PC-3 (cell line): ENCODE results near the gene LNX2. TPM values are rescaled to one million over a fixed set of nuclear protein-coding genes. Genes with fewer than 3 reads are reported as not detected.

Experiments used
- ATAC-seq: fragments of 200-7000 bp; cut with Tn5 transposase; 2 replicates; pipeline ENCODE4 v1.9.1; 2020; ENCODE audit warnings: mild to moderate bottlenecking, moderate library complexity
- BruUV-seq: library from RNA; stranded (reverse); fragments of 400-500 nt; replicated peaks from 2 replicates; lab custom pipeline; 2021; lab: Mats Ljungman, UMichigan
- CTCF ChIA-PET: fragments of 300-600 bp; sonication (Branson Sonifier 250); formaldehyde crosslinking; loops from one replicate; lab custom pipeline; 2022; ENCODE audit warnings: antibody characterized with exemption; lab: Charles Lee
- POLR2A ChIA-PET: fragments of 300-600 bp; sonication (Branson Sonifier 250); formaldehyde crosslinking; loops from one replicate; lab custom pipeline; 2022; ENCODE audit warnings: antibody characterized with exemption; ENCODE audit not compliant: unreplicated experiment; lab: Charles Lee
- DNase-seq: peaks from one replicate; pipeline ENCODE4 v3.0.0-alpha.2; 2015
- H2AFZ ChIP-seq: fragments of 300-600 bp; sonication (generic); 2 replicates; pipeline ENCODE4 v1.6.0; 2016; ENCODE audit warnings: antibody characterized with exemption, low read length
- H3F3A ChIP-seq: fragments of 300-600 bp; sonication (generic); one replicate; pipeline ENCODE4 v1.6.0; 2017; ENCODE audit warnings: antibody characterized with exemption, low read length, control low read depth, mild to moderate bottlenecking; ENCODE audit not compliant: unreplicated experiment
- H3K27ac ChIP-seq: fragments of 300-600 bp; sonication (generic); 2 replicates; pipeline ENCODE4 v1.5.1; 2016; ENCODE audit warnings: mild to moderate bottlenecking, low read length
- H3K27me3 ChIP-seq: fragments of 300-600 bp; sonication (generic); 2 replicates; pipeline ENCODE4 v1.6.1; 2016; ENCODE audit warnings: low read length, mixed read lengths
- H3K36me3 ChIP-seq: fragments of 300-600 bp; sonication (generic); 2 replicates; pipeline ENCODE4 v1.6.1; 2016; ENCODE audit warnings: low read depth, mixed run types, low read length, mixed read lengths
- H3K4me1 ChIP-seq: fragments of 300-600 bp; sonication (generic); 2 replicates; pipeline ENCODE4 v1.5.1; 2016; ENCODE audit warnings: low read length; ENCODE audit not compliant: insufficient read depth
- H3K4me2 ChIP-seq: fragments of 300-600 bp; sonication (generic); 2 replicates; pipeline ENCODE4 v1.6.0; 2016; ENCODE audit warnings: low read length
- H3K4me3 ChIP-seq: fragments of 300-600 bp; sonication (generic); 2 replicates; pipeline ENCODE4 v1.5.1; 2016; ENCODE audit warnings: mild to moderate bottlenecking, low read length, mixed read lengths
- H3K79me2 ChIP-seq: fragments of 300-600 bp; sonication (generic); 2 replicates; pipeline ENCODE4 v1.6.1; 2017; ENCODE audit warnings: low read length, mixed read lengths
- H3K9ac ChIP-seq: fragments of 300-600 bp; sonication (generic); 2 replicates; pipeline ENCODE4 v1.6.0; 2016; ENCODE audit warnings: mild to moderate bottlenecking, low read length
- H3K9me2 ChIP-seq: fragments of 300-600 bp; sonication (generic); replicated peaks from 2 replicates; pipeline ENCODE4 v1.6.1; 2016; ENCODE audit warnings: mixed run types, low read length, mixed read lengths
- H3K9me3 ChIP-seq: fragments of 300-600 bp; sonication (generic); 2 replicates; pipeline ENCODE4 v1.6.1; 2016; ENCODE audit warnings: low read length, mixed read lengths
- H4K20me1 ChIP-seq: fragments of 300-600 bp; sonication (generic); 2 replicates; pipeline ENCODE4 v1.6.1; 2016; ENCODE audit warnings: low read length, mixed read lengths
- CTCF ChIP-seq: fragments of 300-600 bp; sonication (generic); conservative IDR thresholded peaks from 2 replicates; pipeline ENCODE4 v1.5.1; 2017; ENCODE audit warnings: antibody characterized with exemption, low read depth, mild to moderate bottlenecking, low read length
- EZH2 ChIP-seq: fragments of 300-600 bp; sonication (generic); IDR thresholded peaks from one replicate; pipeline ENCODE4 v1.6.1; 2017; ENCODE audit warnings: antibody characterized with exemption, mild to moderate bottlenecking, low read length; ENCODE audit not compliant: unreplicated experiment
- EZH2phosphoT487 ChIP-seq: fragments of 300-600 bp; sonication (generic); IDR thresholded peaks from 2 replicates; pipeline ENCODE4 v1.6.1; 2018; ENCODE audit warnings: mild to moderate bottlenecking, antibody characterized with exemption, low read length, borderline replicate concordance
- intact Hi-C: fragments of 100-400 bp; cut with micrococcal nuclease; formaldehyde crosslinking; loops from 2 replicates; pipeline ENCODE4 v1.9.0; 2023
- total RNA-seq: library from RNA; depleted of rRNA; stranded (reverse); fragments of >200 nt; gene quantifications from 2 replicates; pipeline ENCODE4 v1.2.3, GENCODE V29; 2014

LNX2 gene
- total RNA-seq, 1 experiment from 2014 or later: 6.0 TPM

DNA sequence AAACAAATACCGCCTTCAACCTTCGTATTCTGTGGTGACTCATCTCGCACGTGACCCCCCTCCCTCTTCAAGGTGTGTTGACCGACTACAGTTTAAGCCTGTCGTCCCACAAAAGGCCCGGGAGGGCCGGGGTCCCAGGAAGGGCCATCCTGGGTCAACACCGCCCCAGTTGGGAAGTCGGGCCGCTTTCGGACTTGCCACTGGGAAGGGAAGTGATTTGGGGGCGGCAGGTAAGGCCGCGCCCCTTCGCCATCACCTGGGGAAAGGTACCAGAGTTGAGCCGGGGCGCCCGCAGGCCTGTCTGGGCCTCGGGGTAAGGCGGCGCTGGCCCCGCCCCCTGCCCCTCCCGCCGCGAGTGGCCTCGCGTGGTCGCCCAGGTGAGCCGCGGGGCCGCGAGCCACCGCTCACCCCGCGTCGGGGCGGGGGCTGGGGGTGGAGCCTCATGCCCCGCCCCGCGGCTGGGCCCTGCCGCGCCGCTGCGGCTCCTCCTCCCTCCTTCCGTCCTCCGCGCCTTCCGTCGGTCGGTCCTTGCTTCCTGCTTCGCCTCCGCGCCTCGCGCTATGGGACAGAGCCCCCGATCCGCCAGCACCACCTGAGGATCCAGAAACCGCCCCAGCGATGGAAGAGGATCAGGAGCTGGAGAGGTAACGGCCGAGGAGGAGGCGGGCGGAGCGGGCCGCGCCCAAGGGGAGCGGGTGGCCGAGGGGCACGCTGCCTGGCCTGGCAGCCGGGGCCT is 1.2 kb upstream of the LNX2 start, which contains the start of gene POLR1D:
TSS of gene POLR1D (plus strand) at position 527 of the 736 bp plus-strand sequence. CDS start at position 619, 92 bp downstream.
- intact Hi-C loops: loop anchor here (2.0 to 5.0 kb wide), 4 partner anchors 36 to 205 kb away; partner anchors contain the start of gene MTIF3
- Histone ChIP-seq H2AFZ (peak within 1 kb of the TSS; percentile 93), H3K79me2 (peaks cover 82% of the 10 kb centered on the region), H4K20me1 (peaks cover 49% of the 10 kb centered on the region), H3K27ac (peak within 1 kb of the TSS; percentile 84), H3K36me3 (peaks cover 16% of the 10 kb centered on the region; the same call in 1 of the 2 replicates), H3F3A (no peaks in the 10 kb centered on the region), H3K4me3 (peak within 1 kb of the TSS; percentile 94), H3K4me2 (peak within 1 kb of the TSS; percentile 96), H3K27me3 (no peaks in the 10 kb centered on the region), H3K9me2 (no peaks in the 10 kb centered on the region), H3K9me3 (no peaks in the 10 kb centered on the region), H3K9ac (peak within 1 kb of the TSS; percentile 93), H3K4me1 (peaks cover 35% of the 10 kb centered on the region)
- no TSS peak for BruUV-seq
- CTCF ChIA-PET: interaction anchor here (0.8 to 1.0 kb wide), 2 partner anchors 65 to 89 kb away, joined by 3 read pairs; no protein-coding TSS in a partner anchor
- DNase-seq: peak; percentile 91
- ATAC-seq: peak; percentile 60
- POLR2A ChIA-PET: no interaction called here
- TF ChIP-seq CTCF (no peak), EZH2 (no peak)

DNA sequence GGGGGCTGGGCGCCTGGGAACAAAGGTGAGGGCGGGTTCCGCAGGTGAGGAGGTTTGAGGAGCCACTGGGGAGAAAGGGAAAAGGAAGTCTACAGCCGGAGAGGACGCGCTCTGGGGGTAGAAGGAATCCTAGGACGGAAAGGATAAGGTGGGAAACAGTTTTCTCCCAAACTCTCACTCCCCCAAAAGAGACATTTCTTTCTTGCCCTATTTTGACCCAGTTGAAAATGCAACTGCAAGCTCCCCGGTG is 712 bp upstream of the LNX2 start:
- H3K4me3 ChIP-seq: peak overlapping the region; percentile 94
- peak overlapping the region; percentile 84 for H3K27ac ChIP-seq
- ChIA-PET POLR2A (interaction anchor here (0.6 to 0.7 kb wide), 2 partner anchors 600 to 618 kb away, joined by 3 read pairs; no protein-coding TSS in a partner anchor), CTCF (interaction anchor here (0.8 kb wide), 1 partner anchor 65 kb away, joined by 3 read pairs; no protein-coding TSS in a partner anchor)
- no peak for DNase-seq
- no peak; the same call in 1 of the 2 replicates for ATAC-seq
- H3K9me3 ChIP-seq: no peaks in the 10 kb centered on the region
- no peaks in the 10 kb centered on the region for H3K27me3 ChIP-seq
- H3K9ac ChIP-seq: peak overlapping the region; percentile 93
- no peaks in the 10 kb centered on the region for H3F3A ChIP-seq
- intact Hi-C loops: loop anchor here (2.0 to 5.0 kb wide), 3 partner anchors 36 to 170 kb away; partner anchors contain the start of gene MTIF3
- no TSS peak for BruUV-seq
- peaks cover 35% of the 10 kb centered on the region for H3K4me1 ChIP-seq
- H2AFZ ChIP-seq: peak overlapping the region; percentile 93
- H3K36me3 ChIP-seq: peaks cover 16% of the 10 kb centered on the region; the same call in 1 of the 2 replicates
- H3K9me2 ChIP-seq: no peaks in the 10 kb centered on the region
- H3K4me2 ChIP-seq: peak overlapping the region; percentile 96
- H4K20me1 ChIP-seq: peaks cover 46% of the 10 kb centered on the region
- TF ChIP-seq CTCF: no peak
- TF ChIP-seq EZH2: no peak
- TF ChIP-seq EZH2phosphoT487: no peak
- H3K79me2 ChIP-seq: peaks cover 83% of the 10 kb centered on the region
